Muscle of leg (tissue), 11 donors: ENCODE measurements around the gene LPCAT1. TPM values are rescaled to one million over a fixed set of nuclear protein-coding genes. Genes with fewer than 3 reads are reported as not detected.
"Not testable (repeated sequence)": the region's sequence is repeated elsewhere in the genome, so short reads cannot be mapped to it uniquely, and the experiment has no call there.

Experiments used
- DNase-seq: peaks from one replicate; pipeline ENCODE4 v3.0.0; 2013
- H3K27ac ChIP-seq: one replicate; pipeline ENCODE4 v1.5.1; 2013; ENCODE audit warnings: mild to moderate bottlenecking, low read length, control low read depth
- H3K27me3 ChIP-seq: one replicate; pipeline ENCODE4 v1.6.1; 2013; ENCODE audit warnings: low read length; ENCODE audit not compliant: control insufficient read depth, insufficient read depth
- H3K36me3 ChIP-seq: one replicate; pipeline ENCODE4 v1.6.1; 2013; ENCODE audit warnings: low read length; ENCODE audit not compliant: control insufficient read depth, insufficient read depth
- H3K4me1 ChIP-seq: one replicate; pipeline ENCODE4 v1.6.1; 2013; ENCODE audit warnings: low read length; ENCODE audit not compliant: control insufficient read depth, insufficient read depth
- H3K4me3 ChIP-seq: one replicate; pipeline ENCODE4 v1.5.1; 2013; ENCODE audit warnings: low read length, control low read depth
- H3K9me3 ChIP-seq: replicated peaks from 2 replicates; pipeline ENCODE4 v1.6.1; 2013; ENCODE audit warnings: low read depth, low read length; ENCODE audit not compliant: control insufficient read depth
- WGBS: methylation state at CpG from one replicate; pipeline ENCODE4 v1.1.5; 2013; ENCODE audit warnings: missing lambda C conversion rate; ENCODE audit not compliant: insufficient coverage; 5-methylcytosine and 5-hydroxymethylcytosine counted together
- polyA plus RNA-seq, 8 donors: library from polyadenylated mRNA; unstranded; fragments of 120-200 nt; gene quantifications; one replicate each; pipeline versions ENCODE4 v1.2.1 to v1.2.3, GENCODE V29; 2013; ENCODE audit warnings: inconsistent platforms in 1 of 8, low replicate concordance in 1 of 8; ENCODE audit not compliant: insufficient read length in 8 of 8, insufficient read depth in 1 of 8
- total RNA-seq: library from RNA; stranded (reverse); fragments of 120-200 nt; gene quantifications from one replicate; pipeline ENCODE4 v1.2.4, GENCODE V29; 2013

Gene LPCAT1
- total and polyA plus RNA-seq, 9 donors: 23.6 to 47.6 (median 34.1) TPM

- Histone ChIP-seq H3K4me1 (no peaks in the 10 kb centered on the region), H3K36me3 (no peaks in the 10 kb centered on the region), H3K27ac (no peak overlapping the region), H3K4me3 (no peak overlapping the region), H3K27me3 (no peaks in the 10 kb centered on the region), H3K9me3 (peaks cover 23% of the 10 kb centered on the region)
- WGBS: no CpG with 5 or more reads among the region's 1 CpG
- no peak for DNase-seq
These were observed 95.7 kb downstream of the LPCAT1 start for GRCh38 chr5:1428107-1428506.

GRCh38 chr5:1424716-1425115, 99.0 kb downstream of the LPCAT1 start:
- no peak overlapping the region for H3K27ac ChIP-seq
- peaks cover 7% of the 10 kb centered on the region for H3K4me1 ChIP-seq
- H3K4me3 ChIP-seq: no peak overlapping the region
- H3K27me3 ChIP-seq: no peaks in the 10 kb centered on the region
- H3K9me3 ChIP-seq: peaks cover 23% of the 10 kb centered on the region
- DNase-seq: no peak
- H3K36me3 ChIP-seq: no peaks in the 10 kb centered on the region
- whole genome bisulfite sequencing: 86% methylated on average over 8 of the region's 9 CpGs

- no peak for DNase-seq
- Histone ChIP-seq H3K4me3 (no peak overlapping the region), H3K9me3 (peaks cover 19% of the 10 kb centered on the region), H3K36me3 (no peaks in the 10 kb centered on the region), H3K4me1 (peaks cover 7% of the 10 kb centered on the region), H3K27ac (no peak overlapping the region), H3K27me3 (no peaks in the 10 kb centered on the region)
- 75% methylated on average over 19 of the region's 19 CpGs for WGBS
These were observed 99.7 kb downstream of the LPCAT1 start for GRCh38 chr5:1423901-1424603.

GRCh38 chr5:1422522-1422921, 101.2 kb downstream of the LPCAT1 start:
- H3K9me3 ChIP-seq, DNase-seq, H3K36me3 ChIP-seq, H3K27me3 ChIP-seq, H3K4me3 ChIP-seq, H3K4me1 ChIP-seq, H3K27ac ChIP-seq: not testable (repeated sequence)
- WGBS: 81% methylated on average over 9 of the region's 13 CpGs

GRCh38 chr5:1421521-1422341, 102.0 kb downstream of the LPCAT1 start:
- WGBS: 90% methylated on average over 29 of the region's 29 CpGs
- Histone ChIP-seq H3K4me3 (no peak overlapping the region), H3K4me1 (peaks cover 7% of the 10 kb centered on the region)

GRCh38 chr5:1420211-1421195, 103.3 kb downstream of the LPCAT1 start:
- Histone ChIP-seq H3K4me3 (no peak overlapping the region), H3K27ac (no peak overlapping the region), H3K4me1 (peaks cover 7% of the 10 kb centered on the region), H3K9me3 (no peaks in the 10 kb centered on the region), H3K36me3 (no peaks in the 10 kb centered on the region), H3K27me3 (no peaks in the 10 kb centered on the region)
- WGBS: 58% methylated on average over 17 of the region's 23 CpGs
- peak; percentile 31 for DNase-seq

More at GRCh38 chr5:1421521-1422341, 102.0 kb downstream of the LPCAT1 start:
- H3K36me3 ChIP-seq: no peaks in the 10 kb centered on the region
- no peaks in the 10 kb centered on the region for H3K9me3 ChIP-seq
- no peak for DNase-seq
- H3K27ac ChIP-seq: no peak overlapping the region
- H3K27me3 ChIP-seq: no peaks in the 10 kb centered on the region

- H3K9me3 ChIP-seq: no peaks in the 10 kb centered on the region
- H3K36me3 ChIP-seq: no peaks in the 10 kb centered on the region
- WGBS: 67% methylated on average over 11 of the region's 11 CpGs
- peaks cover 9% of the 10 kb centered on the region for H3K4me1 ChIP-seq
- no peak for DNase-seq
- no peak overlapping the region for H3K27ac ChIP-seq
- H3K4me3 ChIP-seq: no peak overlapping the region
- H3K27me3 ChIP-seq: peaks cover 5% of the 10 kb centered on the region
These were observed 104.1 kb downstream of the LPCAT1 start for GRCh38 chr5:1419476-1420210.

GRCh38 chr5:1418921-1419280, 104.9 kb downstream of the LPCAT1 start:
- H3K36me3 ChIP-seq: no peaks in the 10 kb centered on the region
- DNase-seq: no peak
- H3K27ac ChIP-seq: no peak overlapping the region
- H3K4me1 ChIP-seq: peaks cover 12% of the 10 kb centered on the region
- H3K27me3 ChIP-seq: peaks cover 7% of the 10 kb centered on the region
- no peaks in the 10 kb centered on the region for H3K9me3 ChIP-seq
- H3K4me3 ChIP-seq: no peak overlapping the region

- H3K9me3 ChIP-seq: no peaks in the 10 kb centered on the region
- H3K27me3 ChIP-seq: peaks cover 7% of the 10 kb centered on the region
- no peak for DNase-seq
- 90% methylated on average over 2 of the region's 2 CpGs for WGBS
- H3K4me3 ChIP-seq: no peak overlapping the region
- no peak overlapping the region for H3K27ac ChIP-seq
- no peaks in the 10 kb centered on the region for H3K36me3 ChIP-seq
- H3K4me1 ChIP-seq: peaks cover 12% of the 10 kb centered on the region
These were observed 105.4 kb downstream of the LPCAT1 start for GRCh38 chr5:1418238-1418920.
